ENCODE measurements around the gene NCBP3.

NCBP3 gene

GRCh38 chr17:3845621-3846436 lies at the start of gene NCBP3:
Gene NCBP3 (minus strand): TSS chr17:3846246. CDS start chr17:3846223, 23 bp downstream.
- peak; percentile 93 for DNase-seq

GRCh38 chr17:3895354-3895753 lies 49.3 kb upstream of the NCBP3 start:
- DNase-seq = no peak

GRCh38 chr17:3894911-3895343 lies 48.9 kb upstream of the NCBP3 start:
- DNase-seq = peak; percentile 21

GRCh38 chr17:3894188-3894587 lies 48.1 kb upstream of the NCBP3 start:
- DNase-seq = no peak

GRCh38 chr17:3893720-3894116 lies 47.7 kb upstream of the NCBP3 start:
- DNase-seq = no peak

- DNase-seq = peak; percentile 89
These were observed 47.1 kb upstream of the NCBP3 start, which contains the start of gene CAMKK1 for GRCh38 chr17:3893003-3893719. Gene CAMKK1 (minus strand): TSS chr17:3893053. CDS start chr17:3885687, 7,366 bp downstream.

GRCh38 chr17:3892095-3892998 lies 46.3 kb upstream of the NCBP3 start:
- DNase-seq = peak; percentile 75

GRCh38 chr17:3891626-3892094 lies 45.6 kb upstream of the NCBP3 start:
- DNase-seq = no peak

- no peak for DNase-seq
These were observed 44.8 kb upstream of the NCBP3 start for GRCh38 chr17:3890878-3891219.

- no peak for DNase-seq
These were observed 44.2 kb upstream of the NCBP3 start for GRCh38 chr17:3890082-3890877.

- DNase-seq = no peak
These were observed 43.4 kb upstream of the NCBP3 start for GRCh38 chr17:3889325-3890012.

GRCh38 chr17:3888343-3889171 lies 42.5 kb upstream of the NCBP3 start:
- DNase-seq = peak; percentile 2

- DNase-seq = no peak
These were observed 41.8 kb upstream of the NCBP3 start for GRCh38 chr17:3887804-3888203.

GRCh38 chr17:3887394-3887793 lies 41.3 kb upstream of the NCBP3 start:
- DNase-seq = no peak

- peak; percentile 53 for DNase-seq
These were observed 40.7 kb upstream of the NCBP3 start for GRCh38 chr17:3886776-3887175.

- no peak for DNase-seq
These were observed 39.9 kb upstream of the NCBP3 start for GRCh38 chr17:3885970-3886369.

- DNase-seq = no peak
These were observed 39.2 kb upstream of the NCBP3 start for GRCh38 chr17:3885271-3885670.

GRCh38 chr17:3884188-3884587 lies 38.1 kb upstream of the NCBP3 start:
- DNase-seq = no peak

GRCh38 chr17:3882276-3882675 lies 36.2 kb upstream of the NCBP3 start:
- DNase-seq = no peak

GRCh38 chr17:3880983-3881382 lies 34.9 kb upstream of the NCBP3 start:
- no peak for DNase-seq
